Hepatocyte (in vitro differentiated cells): Measurements from ENCODE around the gene IL17RE. TPM values are rescaled to one million over a fixed set of nuclear protein-coding genes. Genes with fewer than 3 reads are reported as not detected.

ENCODE experiments used
- DNase-seq: peaks from one replicate; pipeline ENCODE4 v3.0.0-alpha.2; 2016; ENCODE audit warnings: low spot score
- H2AFZ ChIP-seq: fragments of 200-600 bp; sonication (generic); 2 replicates; pipeline ENCODE4 v1.6.0; 2016; ENCODE audit warnings: antibody characterized with exemption, mild to moderate bottlenecking
- H3K27ac ChIP-seq: fragments of 200-600 bp; sonication (generic); 2 replicates; pipeline ENCODE4 v1.5.1; 2016; ENCODE audit warnings: mild to moderate bottlenecking
- H3K27me3 ChIP-seq: fragments of 200-600 bp; sonication (generic); 2 replicates; pipeline ENCODE4 v1.6.1; 2016
- H3K36me3 ChIP-seq: fragments of 200-600 bp; sonication (generic); replicated peaks from 2 replicates; pipeline ENCODE4 v1.5.1; 2016; ENCODE audit warnings: low read depth; ENCODE audit not compliant: insufficient read depth
- H3K4me1 ChIP-seq: fragments of 200-600 bp; sonication (generic); 2 replicates; pipeline ENCODE4 v1.5.1; 2016; ENCODE audit warnings: mild to moderate bottlenecking, moderate library complexity; ENCODE audit not compliant: insufficient read depth
- H3K4me2 ChIP-seq: fragments of 200-600 bp; sonication (generic); 2 replicates; pipeline ENCODE4 v1.6.0; 2016
- H3K4me3 ChIP-seq: fragments of 200-600 bp; sonication (generic); 2 replicates; pipeline ENCODE4 v1.5.1; 2016; ENCODE audit warnings: mild to moderate bottlenecking
- H3K79me2 ChIP-seq: fragments of 200-600 bp; sonication (generic); 2 replicates; pipeline ENCODE4 v1.6.0; 2017; ENCODE audit warnings: mild to moderate bottlenecking
- H3K9me2 ChIP-seq: fragments of 200-600 bp; sonication (generic); replicated peaks from 2 replicates; pipeline ENCODE4 v1.6.0; 2017; ENCODE audit warnings: mild to moderate bottlenecking; ENCODE audit not compliant: insufficient read depth
- H3K9me3 ChIP-seq: fragments of 200-600 bp; sonication (generic); 2 replicates; pipeline ENCODE4 v1.5.1; 2016; ENCODE audit warnings: low read depth, mild to moderate bottlenecking
- H4K20me1 ChIP-seq: fragments of 200-600 bp; sonication (generic); 2 replicates; pipeline ENCODE4 v1.6.0; 2016; ENCODE audit warnings: mild to moderate bottlenecking; ENCODE audit not compliant: insufficient read depth, poor library complexity, severe bottlenecking
- CTCF ChIP-seq: fragments of 200-600 bp; sonication (generic); IDR thresholded peaks from 2 replicates; pipeline ENCODE4 v1.5.1; 2016; ENCODE audit warnings: antibody characterized with exemption, mild to moderate bottlenecking; ENCODE audit not compliant: poor library complexity
- EZH2 ChIP-seq: fragments of 200-600 bp; sonication (generic); IDR thresholded peaks from 2 replicates; pipeline ENCODE4 v1.6.1; 2016; ENCODE audit warnings: antibody characterized with exemption, mild to moderate bottlenecking, borderline replicate concordance
- EZH2phosphoT487 ChIP-seq: fragments of 200-600 bp; sonication (generic); IDR thresholded peaks from one replicate; pipeline ENCODE4 v1.6.1; 2018; ENCODE audit warnings: antibody characterized with exemption, mild to moderate bottlenecking, low read depth, moderate library complexity; ENCODE audit not compliant: unreplicated experiment, severe bottlenecking
- WGBS: methylation state at CpG from one replicate; pipeline ENCODE4 v1.1.6; 2016; ENCODE audit warnings: low lambda C conversion rate; ENCODE audit errors: missing lambda C conversion rate; 5-methylcytosine and 5-hydroxymethylcytosine counted together
- polyA plus RNA-seq: library from polyadenylated mRNA; unstranded; fragments of >200 nt; fragmentation: Nextera tagmentation; extraction: Ambion mirVana; gene quantifications from 2 replicates; pipeline ENCODE4 v1.2.1, GENCODE V29; 2016
- total RNA-seq: library from RNA; depleted of rRNA; stranded (reverse); fragments of >200 nt; gene quantifications from 2 replicates; pipeline ENCODE4 v1.2.3, GENCODE V29; 2014

IL17RE gene
- total and polyA plus RNA-seq, 2 experiments from 2014 or later = 6.8 to 9.1 TPM

- no peaks in the 10 kb centered on the region for H3K79me2 ChIP-seq
- H3K4me1 ChIP-seq = peaks cover 7% of the 10 kb centered on the region
- H3K4me3 ChIP-seq = peak overlapping the region; percentile 47
- peak overlapping the region; percentile 85 for H2AFZ ChIP-seq
- H3K9me2 ChIP-seq = no peaks in the 10 kb centered on the region
- H4K20me1 ChIP-seq = no peaks in the 10 kb centered on the region
- H3K4me2 ChIP-seq = peak overlapping the region; percentile 91
- H3K36me3 ChIP-seq = no peaks in the 10 kb centered on the region
- no peaks in the 10 kb centered on the region for H3K9me3 ChIP-seq
- no peak overlapping the region for H3K27ac ChIP-seq
- DNase-seq = peak; percentile 86
- no peaks in the 10 kb centered on the region for H3K27me3 ChIP-seq
- TF ChIP-seq EZH2phosphoT487 = no peak
- TF ChIP-seq CTCF = peak; percentile 46
- WGBS = 40% methylated on average over 75 of the region's 86 CpGs
Measured at GRCh38 chr3:9947025-9947995, 44.7 kb downstream of the IL17RE start.

DNA sequence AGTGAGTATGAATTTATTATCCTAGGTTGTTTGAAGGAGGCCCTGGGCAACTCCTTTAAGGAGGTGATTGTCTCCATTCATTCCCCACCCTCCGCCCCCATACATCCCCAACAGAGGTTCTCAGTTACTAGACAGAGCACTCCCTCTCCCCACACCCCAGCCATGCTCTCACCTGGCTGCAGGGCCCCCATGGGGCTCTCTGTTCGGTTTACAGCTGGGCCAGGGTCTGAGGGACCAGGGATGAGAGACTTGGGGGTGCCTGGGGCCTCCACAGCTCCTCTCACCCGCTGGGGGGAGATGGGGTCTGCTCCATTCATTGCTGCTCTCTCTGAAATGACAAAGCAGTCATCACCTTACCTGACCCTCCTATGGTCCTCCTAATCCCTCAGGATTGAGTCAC is 45.9 kb downstream of the IL17RE start:
- no peaks in the 10 kb centered on the region for H3K9me3 ChIP-seq
- no peak overlapping the region for H3K27ac ChIP-seq
- TF ChIP-seq EZH2 (no peak), CTCF (no peak), EZH2phosphoT487 (no peak)
- H3K9me2 ChIP-seq = no peaks in the 10 kb centered on the region
- no peaks in the 10 kb centered on the region for H4K20me1 ChIP-seq
- 97% methylated on average over 3 of the region's 3 CpGs for WGBS
- H3K4me1 ChIP-seq = peaks cover 7% of the 10 kb centered on the region
- H3K4me3 ChIP-seq = no peak overlapping the region
- no peaks in the 10 kb centered on the region for H3K27me3 ChIP-seq
- no peaks in the 10 kb centered on the region for H3K36me3 ChIP-seq
- no peaks in the 10 kb centered on the region for H3K79me2 ChIP-seq
- no peak overlapping the region for H3K4me2 ChIP-seq
- DNase-seq = no peak
- no peak overlapping the region for H2AFZ ChIP-seq

- no peak overlapping the region for H3K4me3 ChIP-seq
- H3K4me1 ChIP-seq = peaks cover 7% of the 10 kb centered on the region
- H3K27me3 ChIP-seq = no peaks in the 10 kb centered on the region
- H2AFZ ChIP-seq = no peak overlapping the region
- H3K9me3 ChIP-seq = no peaks in the 10 kb centered on the region
- no peaks in the 10 kb centered on the region for H3K79me2 ChIP-seq
- no peaks in the 10 kb centered on the region for H3K9me2 ChIP-seq
- TF ChIP-seq EZH2phosphoT487 = no peak
- no peak overlapping the region for H3K4me2 ChIP-seq
- H3K36me3 ChIP-seq = no peaks in the 10 kb centered on the region
- 96% methylated on average over 7 of the region's 7 CpGs for WGBS
- DNase-seq = no peak
- no peaks in the 10 kb centered on the region for H4K20me1 ChIP-seq
- H3K27ac ChIP-seq = no peak overlapping the region
Measured at GRCh38 chr3:9949115-9949514, 46.5 kb downstream of the IL17RE start.

GRCh38 chr3:9949626-9950025 is 47.0 kb downstream of the IL17RE start:
- H2AFZ ChIP-seq = no peak overlapping the region
- no peak for TF ChIP-seq EZH2phosphoT487
- no peaks in the 10 kb centered on the region for H3K79me2 ChIP-seq
- no peaks in the 10 kb centered on the region for H3K9me2 ChIP-seq
- no peaks in the 10 kb centered on the region for H4K20me1 ChIP-seq
- H3K4me1 ChIP-seq = peaks cover 7% of the 10 kb centered on the region
- H3K27ac ChIP-seq = no peak overlapping the region
- 86% methylated on average over 9 of the region's 9 CpGs for WGBS
- no peak overlapping the region for H3K4me2 ChIP-seq
- H3K4me3 ChIP-seq = no peak overlapping the region
- H3K36me3 ChIP-seq = no peaks in the 10 kb centered on the region
- no peaks in the 10 kb centered on the region for H3K9me3 ChIP-seq
- no peaks in the 10 kb centered on the region for H3K27me3 ChIP-seq
- DNase-seq = no peak
